ENCODE data around the gene SUN3.
"Not testable (repeated sequence)": the region's sequence is repeated elsewhere in the genome, so short reads cannot be mapped to it uniquely, and the experiment has no call there.

Gene SUN3

GRCh38 chr7:47943676-47944474, 85.0 kb downstream of the SUN3 start:
- DNase-seq, result no peak

DNA sequence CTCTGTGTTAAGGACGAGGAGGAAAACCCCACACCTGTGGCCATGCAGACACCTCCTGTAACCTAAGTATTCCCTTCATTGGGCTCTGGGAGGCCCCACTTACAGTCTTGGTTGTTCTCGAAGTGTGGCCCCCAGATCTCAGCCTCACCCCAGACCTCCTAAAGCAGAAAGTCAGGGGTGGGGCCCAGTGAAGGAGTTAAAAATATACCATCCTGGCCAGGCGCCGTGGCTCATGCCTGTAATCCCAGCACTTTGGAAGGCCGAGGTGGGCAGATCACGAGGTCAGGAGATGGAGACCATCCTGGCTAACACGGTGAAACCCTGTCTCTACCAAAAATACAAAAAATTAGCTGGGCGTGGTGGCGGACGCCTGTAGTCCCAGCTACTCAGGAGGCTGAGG, 86.3 kb downstream of the SUN3 start:
- not testable (repeated sequence) for DNase-seq

- no peak for DNase-seq
Measured at GRCh38 chr7:47942132-47942531, 86.8 kb downstream of the SUN3 start.

DNA sequence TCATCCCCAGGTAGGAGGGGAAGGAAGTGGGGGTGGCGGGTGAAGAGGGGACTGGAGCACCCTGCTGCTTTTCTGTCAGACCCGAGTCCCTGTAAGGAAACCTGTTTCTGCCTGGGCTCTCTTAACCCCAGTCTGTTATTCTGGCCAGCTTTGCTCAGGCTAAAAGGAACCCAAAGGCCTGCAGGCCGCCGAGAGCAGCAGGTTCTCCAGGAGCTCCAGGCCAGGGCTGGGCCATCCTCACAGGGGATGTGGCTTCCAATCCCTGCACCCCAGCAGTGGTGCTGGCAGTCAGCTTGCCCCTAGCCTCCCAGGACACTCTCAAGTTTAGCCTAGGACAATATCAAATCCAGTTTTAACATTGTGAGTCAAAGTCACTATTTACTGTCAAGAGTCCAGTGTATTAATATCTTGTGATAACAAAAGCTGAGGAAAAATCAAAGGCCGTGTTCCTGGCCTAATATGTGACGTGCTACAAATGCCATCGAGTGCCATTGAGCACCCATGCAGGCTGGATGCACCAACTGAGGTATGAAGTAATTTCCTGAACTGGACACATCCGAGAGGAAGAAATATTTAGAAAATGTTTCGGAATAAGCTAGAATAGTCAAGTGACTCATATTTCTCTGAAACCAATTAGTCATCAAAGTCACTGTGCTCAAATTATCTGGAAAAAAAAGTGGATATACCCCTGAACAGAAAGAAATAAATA, 87.6 kb downstream of the SUN3 start:
- DNase-seq, result peak; percentile 95

DNA sequence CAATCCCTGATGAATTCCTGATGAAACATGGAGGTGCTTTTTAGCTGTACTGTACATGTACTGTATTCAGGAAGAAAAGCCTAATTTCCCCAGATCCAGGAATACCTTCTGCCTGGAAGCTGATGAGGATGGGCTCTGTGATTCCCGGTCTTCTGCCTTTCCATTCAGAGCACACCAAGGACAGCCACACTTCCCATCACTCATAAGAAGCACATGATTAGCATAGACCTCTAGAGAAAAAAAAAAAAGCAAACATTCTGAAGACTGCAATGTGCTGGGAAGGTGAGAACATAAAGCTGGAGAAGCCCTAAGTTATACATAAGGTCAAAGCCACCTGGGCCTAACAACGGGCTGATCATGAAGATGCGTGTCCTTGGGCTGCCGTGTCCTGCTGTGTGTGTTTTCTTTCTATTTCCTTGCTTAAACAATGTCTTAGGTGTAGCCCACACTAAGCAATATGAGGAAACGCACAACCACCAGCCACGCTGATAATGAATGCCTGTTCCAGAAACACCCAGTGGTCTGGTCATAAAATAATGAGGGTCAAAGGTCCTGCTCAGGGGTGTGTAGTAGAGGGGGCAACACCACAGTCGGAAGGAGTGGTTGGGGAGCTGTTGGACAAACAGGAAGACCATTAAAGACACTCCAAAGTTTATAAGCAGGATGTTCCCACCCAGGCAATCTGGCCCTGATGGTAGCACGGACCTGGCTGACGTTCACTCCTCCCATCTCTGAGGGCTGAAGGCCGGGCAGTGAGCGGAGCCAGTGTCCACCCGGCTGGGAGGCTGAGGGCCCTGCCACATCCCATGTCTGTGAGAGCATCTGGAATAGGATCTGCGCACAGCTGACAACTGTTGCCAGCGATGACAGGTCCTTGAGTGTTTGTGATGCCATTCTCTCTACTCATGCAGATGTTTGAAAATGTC, 88.6 kb downstream of the SUN3 start:
- peak; percentile 91 for DNase-seq

DNA sequence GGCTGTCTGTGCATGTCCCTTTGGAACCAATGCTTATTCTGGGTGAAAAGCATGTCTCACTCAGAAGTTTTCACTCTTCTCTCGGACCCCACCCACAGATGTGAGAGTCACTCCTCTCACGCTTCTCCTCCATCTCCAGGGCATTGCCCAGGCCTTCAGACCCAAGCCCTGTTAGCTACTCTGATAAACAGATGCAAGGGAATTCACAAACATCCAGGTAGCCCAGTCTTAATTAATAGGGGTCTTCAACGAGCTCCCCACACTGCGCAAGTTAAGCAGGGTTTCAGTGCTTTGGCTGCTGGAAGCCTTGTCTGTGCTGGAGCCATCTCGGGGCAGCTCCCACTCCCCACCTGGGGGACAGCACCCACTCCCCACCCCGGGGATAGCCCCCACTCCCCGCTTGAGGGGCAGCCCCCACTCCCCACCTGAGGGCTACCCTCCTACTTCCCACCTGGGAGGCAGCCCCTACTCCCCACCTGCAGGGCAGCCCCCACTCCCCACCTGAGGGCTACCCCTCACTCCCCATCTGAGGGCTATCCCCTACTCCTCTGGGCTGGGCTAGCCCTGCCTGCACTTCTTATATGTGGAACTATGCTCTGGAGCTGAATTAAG, 89.4 kb downstream of the SUN3 start:
- no peak for DNase-seq

GRCh38 chr7:47938574-47939165, 90.2 kb downstream of the SUN3 start:
- DNase-seq, result no peak

- no peak for DNase-seq
Measured at GRCh38 chr7:47937711-47938573, 91.0 kb downstream of the SUN3 start.

All from fibroblast of skin of back (primary cell).